CD4-positive, alpha-beta T cell treated with Interleukin-6 for 4 hours (primary cell): ENCODE data around the gene WDR31.
"Not testable (repeated sequence)": the region's sequence is repeated elsewhere in the genome, so short reads cannot be mapped to it uniquely, and the experiment has no call there.

Source experiments
- DNase-seq: peaks from one replicate; pipeline ENCODE4 v3.0.0-alpha.2; 2020; ENCODE audit warnings: mixed read lengths

Gene WDR31

DNA sequence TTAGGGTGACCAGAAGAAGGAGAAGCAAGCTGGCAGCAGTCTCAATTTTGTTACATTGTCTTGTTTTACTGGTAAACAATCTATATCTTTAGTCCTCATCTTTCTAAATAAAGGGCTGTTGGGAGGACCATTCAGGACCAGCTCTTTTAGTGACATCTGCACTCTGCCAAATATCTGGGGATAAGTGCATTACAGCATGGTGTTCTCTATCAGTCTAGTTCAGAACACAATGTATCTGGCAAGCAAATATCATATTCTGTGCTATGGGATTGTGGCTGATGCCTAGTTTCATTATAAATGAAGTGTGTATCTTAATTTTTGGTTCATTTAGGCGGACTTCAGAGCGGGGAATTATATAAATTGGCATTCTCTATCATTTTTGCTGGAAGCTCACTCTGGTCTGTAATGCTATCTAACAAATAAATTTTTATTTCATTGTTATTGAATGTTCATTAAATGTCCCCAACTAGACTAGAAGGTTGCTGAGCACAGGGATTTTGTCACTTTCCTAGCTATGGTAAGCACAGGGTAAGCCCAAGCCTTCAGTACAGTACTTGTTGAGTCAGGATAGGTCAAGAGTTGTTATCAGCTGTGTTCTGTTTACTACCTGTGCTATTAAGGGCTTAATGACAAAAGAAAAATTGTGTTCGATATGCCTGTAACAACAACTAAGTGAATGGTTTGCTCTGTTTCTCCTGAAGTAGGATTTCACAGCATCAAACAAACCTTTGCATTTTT, 11.9 kb downstream of the WDR31 start:
- DNase-seq: no peak

DNA sequence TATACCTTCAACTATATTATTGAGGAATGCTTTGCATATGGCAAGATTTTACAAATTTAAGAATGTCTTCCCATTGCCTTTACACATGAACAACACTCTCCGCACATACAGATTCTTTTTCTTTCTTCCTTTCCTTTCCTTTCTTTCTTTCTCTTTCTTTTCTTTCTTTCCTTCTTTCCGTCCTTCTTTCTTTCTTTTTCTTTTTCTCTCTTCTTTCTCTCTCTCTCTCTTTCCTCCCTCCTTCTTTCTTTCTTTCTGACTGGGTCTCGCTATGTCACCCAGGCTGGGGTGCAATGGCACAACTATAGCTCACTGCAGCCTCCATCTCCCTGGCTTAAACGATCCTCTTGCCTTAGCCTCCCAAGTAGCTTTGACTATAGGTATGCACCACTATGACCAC, 13.8 kb downstream of the WDR31 start:
- no peak for DNase-seq

DNA sequence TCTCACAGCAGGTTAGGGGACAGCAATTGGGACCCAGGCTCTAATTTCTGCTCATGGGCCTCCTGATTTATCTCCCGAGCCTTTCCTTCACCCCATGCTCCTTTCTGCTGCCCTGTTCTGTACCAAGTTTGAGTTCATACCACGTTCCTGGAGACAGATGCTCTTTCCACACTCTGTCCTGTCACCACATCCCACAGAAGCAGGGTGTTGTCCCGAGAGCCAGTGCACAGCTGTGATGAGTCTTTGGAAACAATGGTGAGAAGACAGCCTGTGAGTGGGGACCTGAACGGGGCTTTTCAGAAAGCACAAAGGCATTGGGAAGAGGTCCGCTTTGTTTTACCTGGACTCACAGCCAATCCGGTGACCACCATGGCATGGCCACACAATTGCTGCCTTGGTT, 17.4 kb downstream of the WDR31 start:
- DNase-seq: no peak

- no peak for DNase-seq
These were observed 20.0 kb downstream of the WDR31 start for GRCh38 chr9:113320051-113320450.

GRCh38 chr9:113319054-113319453, 21.0 kb downstream of the WDR31 start:
- DNase-seq: no peak

GRCh38 chr9:113317777-113318176, 22.3 kb downstream of the WDR31 start:
- no peak for DNase-seq

DNA sequence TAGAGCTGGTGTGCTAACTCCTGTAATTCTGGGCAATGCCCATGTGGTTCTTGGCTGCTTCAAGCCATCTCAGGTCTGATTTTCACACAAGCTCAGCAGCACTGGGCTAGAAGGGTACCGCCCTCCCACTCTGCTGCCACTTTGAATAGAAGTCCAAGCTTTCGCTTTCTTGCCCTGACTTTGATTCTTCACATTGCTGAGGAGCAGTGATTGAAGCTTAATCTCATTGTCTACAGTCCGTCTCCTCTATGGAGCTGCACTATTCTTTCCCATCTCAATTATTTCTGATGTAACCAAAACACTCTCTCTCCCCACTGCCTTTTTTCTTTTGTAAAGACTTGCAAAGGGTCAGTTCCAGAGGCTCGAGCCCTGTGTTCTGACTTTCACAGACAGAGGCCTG, 24.0 kb downstream of the WDR31 start:
- no peak for DNase-seq

GRCh38 chr9:113315231-113315630, 24.8 kb downstream of the WDR31 start:
- no peak for DNase-seq

DNA sequence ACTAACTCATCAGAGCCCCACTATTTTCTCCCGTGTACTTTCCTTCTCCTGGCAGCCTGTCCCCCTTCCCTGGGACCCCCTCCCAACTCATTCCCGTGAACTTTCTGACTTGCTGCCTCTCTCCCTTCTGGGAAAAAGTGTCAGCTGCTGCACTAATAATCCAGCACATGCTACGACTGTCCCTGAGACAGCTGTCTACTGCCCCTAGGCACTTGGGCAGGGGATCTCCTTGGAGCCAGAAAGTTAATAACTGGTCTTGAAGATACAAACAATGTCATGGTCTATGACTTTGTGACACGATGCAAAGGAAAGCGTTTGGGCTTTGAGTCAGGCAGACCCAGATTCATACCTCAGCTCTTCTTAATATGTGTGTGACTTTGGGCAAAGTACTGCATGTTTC, 26.8 kb downstream of the WDR31 start:
- no peak for DNase-seq

DNA sequence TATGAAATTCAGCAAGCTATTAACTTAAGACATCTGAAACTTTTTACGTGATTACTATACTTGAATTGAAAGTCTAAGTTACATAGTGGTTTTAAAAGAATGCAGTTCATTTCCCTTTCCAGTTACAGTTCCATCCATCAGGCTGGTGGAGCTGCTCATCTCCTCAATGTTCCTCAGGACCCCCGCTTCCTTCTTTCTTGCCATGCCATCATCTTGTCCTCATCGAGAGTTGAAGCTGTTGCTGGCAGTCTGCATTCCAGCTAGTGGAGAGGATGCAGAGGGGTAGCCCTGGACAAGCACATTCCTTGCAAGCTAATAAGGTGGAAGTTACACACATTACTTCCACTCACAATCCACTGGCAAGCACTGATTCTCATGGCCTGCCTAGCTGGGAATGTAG, 28.1 kb downstream of the WDR31 start:
- no peak for DNase-seq

DNA sequence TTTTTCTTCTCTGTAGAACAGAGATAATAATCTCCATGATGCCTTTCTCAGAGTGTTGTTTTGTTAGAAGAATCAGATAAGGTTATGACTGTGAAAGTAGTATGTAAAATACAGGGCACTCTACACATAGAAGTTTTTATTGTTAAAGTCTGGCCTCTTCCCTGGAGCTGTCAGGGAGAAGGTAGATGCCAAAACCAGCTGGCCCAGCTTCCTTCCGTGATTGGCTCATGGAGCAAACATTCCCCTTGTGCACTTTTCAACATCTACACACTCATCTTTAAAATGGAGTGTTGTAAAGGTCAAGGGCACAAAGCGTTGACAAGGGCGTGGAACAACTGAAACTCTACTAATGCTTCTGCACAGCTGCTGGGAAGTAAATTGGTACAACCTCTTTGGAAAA, 29.5 kb downstream of the WDR31 start:
- DNase-seq: no peak

DNA sequence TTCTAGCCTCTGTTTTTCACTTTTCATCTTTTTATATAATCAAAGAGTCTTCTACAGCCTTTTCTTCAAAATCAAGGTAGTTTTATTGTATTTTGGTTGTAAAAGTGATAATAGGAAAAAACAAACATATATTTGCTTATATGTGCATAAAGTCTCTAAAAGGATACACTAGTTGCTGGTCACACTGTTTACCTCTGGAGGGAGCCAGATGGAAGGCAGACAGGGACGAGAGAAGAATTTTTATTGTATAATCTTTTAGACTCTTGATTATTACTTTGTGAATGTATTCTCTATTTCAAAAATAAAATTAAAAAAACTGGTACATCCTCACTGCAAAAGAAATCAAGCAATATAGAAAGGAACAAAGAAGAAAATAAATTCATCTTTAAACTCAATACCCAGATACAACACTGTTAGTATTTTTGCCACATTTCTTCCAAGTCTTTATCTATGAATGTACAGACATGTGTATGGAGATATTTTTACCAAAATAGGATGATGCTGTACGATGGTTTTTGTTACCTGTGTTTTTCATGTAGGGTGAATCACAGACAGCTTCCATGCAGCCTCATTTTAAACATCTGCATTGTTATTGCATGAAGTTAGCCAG, 30.8 kb downstream of the WDR31 start:
- peak; percentile 40 for DNase-seq

DNA sequence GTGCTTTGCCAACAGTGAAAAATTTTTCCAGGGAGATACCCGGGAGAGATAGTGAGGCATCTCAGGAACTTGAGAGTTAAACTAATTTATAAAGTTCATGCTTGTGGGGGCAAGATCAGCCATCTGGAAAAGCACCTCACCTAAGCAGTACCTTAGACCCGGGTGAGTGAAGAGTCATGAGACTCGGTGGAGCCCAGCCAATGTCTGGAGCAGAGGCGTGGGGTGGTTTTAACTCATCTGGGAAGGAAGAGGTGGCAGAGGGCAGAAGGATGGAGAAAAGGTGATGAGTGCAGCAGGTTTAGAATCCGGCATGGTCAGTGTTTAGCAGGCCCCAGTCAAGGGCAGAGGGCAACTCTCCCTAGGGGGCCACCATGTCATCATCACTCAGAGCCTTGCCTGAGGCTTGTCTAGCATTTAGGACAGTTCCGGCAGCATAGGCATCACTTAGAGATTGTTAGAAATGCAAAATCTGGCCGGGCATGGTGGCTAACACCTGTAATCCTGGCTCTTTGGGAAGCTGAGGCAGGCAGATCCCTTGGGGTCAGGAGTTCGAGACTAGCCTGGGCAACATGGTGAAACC, 32.6 kb downstream of the WDR31 start:
- no peak for DNase-seq

GRCh38 chr9:113306566-113306965, 33.5 kb downstream of the WDR31 start:
- no peak for DNase-seq

DNA sequence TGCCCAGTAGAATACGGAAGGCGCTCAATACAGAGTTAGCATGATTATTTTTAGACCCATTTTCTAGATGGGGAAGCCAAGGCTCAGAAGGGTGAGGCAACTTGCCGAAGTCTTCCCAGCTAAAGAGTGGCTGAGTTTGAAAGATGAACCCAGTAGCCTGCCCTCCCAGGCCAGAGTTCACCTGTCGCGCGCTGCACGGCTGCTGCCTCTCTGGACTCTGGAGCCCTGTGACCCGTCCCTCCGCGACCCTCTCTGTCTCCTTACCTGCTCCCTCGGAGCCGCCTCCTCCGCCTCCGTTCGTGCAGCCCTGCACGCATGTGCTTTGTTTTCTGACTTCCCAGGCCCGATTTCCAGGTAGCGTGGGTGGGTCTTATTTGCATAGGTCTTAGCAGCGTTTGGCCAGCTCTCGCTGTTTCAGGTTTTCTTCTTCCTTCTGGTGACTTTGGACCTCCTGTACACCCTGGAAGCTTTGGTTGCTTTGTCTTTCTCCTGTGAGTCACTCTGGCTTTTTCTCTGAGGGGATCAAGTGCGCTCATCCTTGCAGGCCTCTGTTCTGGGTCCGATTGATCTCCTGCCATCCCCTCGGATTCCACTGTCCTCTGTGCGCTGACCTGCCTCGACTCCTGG, 37.2 kb downstream of the WDR31 start, which contains the start of gene RNF183:
TSS of gene RNF183 (minus strand) at position 585 of the 627 bp plus-strand sequence. CDS start 5,192 bp downstream, outside the sequence.
- no peak for DNase-seq

DNA sequence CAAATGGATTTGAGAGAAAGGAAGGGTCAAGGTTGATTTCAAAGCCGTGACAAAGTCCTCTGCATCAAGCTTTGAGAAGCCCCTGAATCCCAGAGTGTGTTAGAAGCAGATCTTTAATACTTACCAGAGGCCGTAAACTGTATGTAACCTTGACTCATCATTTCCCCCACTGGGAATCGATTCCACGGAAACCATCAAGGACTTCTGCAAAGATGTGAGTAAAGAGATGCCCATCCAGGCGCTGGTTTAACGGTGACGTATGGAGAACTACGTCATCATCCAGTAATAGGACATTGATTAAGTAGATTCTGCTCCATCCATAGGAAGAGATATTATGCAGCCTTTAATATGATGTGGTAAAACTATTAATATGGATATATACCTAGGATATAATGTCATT, 38.5 kb downstream of the WDR31 start:
- no peak for DNase-seq

GRCh38 chr9:113299800-113300292, 40.2 kb downstream of the WDR31 start:
- no peak for DNase-seq

- no peak for DNase-seq
These were observed 40.9 kb downstream of the WDR31 start for GRCh38 chr9:113298924-113299770.

GRCh38 chr9:113298311-113298710, 41.8 kb downstream of the WDR31 start:
- DNase-seq: no peak

GRCh38 chr9:113296796-113297558, 43.1 kb downstream of the WDR31 start:
- DNase-seq: no peak

- not testable (repeated sequence) for DNase-seq
These were observed 43.8 kb downstream of the WDR31 start for GRCh38 chr9:113296247-113296646.
